Myocyte (in vitro differentiated cells): ENCODE results near the gene GAS2L1. TPM values are rescaled to one million over a fixed set of nuclear protein-coding genes. Genes with fewer than 3 reads are reported as not detected.

ENCODE experiments used
- DNase-seq: peaks from one replicate; pipeline ENCODE4 v3.0.0-alpha.2; 2012; ENCODE audit warnings: low read depth
- total RNA-seq: library from RNA; depleted of rRNA; stranded (reverse); fragments of >200 nt; gene quantifications from 2 replicates; pipeline ENCODE4 v1.2.3, GENCODE V29; 2014

GAS2L1 gene
- total RNA-seq, 1 donor from 2014 or later: 20.4 TPM

DNA sequence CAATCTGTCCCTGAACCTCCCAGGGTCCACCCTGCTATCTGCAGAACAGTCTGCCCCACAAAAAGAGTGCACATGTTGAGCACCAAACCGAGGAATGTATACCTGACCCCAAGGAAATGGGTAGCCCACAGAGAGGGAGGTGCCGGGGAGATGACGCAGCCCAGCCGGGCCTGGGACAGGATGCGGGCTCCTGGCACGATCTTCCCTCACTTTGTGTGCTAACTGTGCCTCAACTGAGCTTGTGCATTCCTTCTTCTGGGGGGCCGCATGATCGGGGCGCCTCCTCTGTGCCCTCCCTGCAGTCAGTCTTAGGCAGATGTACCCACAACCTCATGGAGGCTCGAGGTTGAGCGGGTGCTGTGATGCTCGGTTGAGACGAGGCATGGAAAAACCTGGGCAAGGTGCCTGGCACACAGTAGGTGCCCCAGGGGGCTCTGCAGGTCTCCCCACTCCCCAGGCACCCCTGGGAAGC, 2.4 kb downstream of the GAS2L1 start:
- peak; percentile 58 for DNase-seq

DNA sequence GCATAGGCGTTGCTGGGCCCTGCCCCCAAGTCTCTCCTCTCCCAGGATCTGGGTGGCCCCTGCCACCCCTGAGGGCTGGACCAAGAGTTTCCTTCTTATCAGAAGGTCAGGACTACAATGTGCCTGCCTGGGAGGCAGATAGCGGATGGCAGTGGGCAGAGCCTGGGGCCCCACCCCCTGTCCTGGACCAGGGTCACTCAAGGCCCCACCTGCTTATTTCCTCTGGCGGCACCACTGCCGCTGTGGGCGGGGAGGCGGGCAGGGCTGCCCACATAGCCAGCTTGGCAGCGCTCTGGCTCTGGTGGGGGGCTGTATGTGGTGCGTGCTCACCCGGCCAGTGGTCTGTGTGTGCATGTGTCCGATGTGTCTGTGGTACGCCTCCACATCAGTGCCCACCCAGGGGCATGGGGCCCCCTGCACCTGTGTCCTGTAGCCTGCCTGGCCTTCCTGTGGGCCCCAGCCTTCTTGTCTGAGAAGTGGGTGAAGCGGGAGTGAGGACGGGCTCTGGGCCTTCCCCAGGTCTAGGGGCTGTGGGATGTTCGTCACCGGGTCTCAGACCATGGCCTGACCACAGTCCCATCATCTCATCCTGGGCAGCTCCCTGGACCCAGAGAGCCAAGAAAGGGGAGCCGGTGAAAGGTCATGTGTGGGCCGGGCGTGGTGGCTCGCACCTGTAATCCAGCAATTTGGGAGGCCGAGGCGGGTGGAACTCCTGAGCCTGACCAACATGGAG, 3.0 kb downstream of the GAS2L1 start:
- peak; percentile 69 for DNase-seq

DNA sequence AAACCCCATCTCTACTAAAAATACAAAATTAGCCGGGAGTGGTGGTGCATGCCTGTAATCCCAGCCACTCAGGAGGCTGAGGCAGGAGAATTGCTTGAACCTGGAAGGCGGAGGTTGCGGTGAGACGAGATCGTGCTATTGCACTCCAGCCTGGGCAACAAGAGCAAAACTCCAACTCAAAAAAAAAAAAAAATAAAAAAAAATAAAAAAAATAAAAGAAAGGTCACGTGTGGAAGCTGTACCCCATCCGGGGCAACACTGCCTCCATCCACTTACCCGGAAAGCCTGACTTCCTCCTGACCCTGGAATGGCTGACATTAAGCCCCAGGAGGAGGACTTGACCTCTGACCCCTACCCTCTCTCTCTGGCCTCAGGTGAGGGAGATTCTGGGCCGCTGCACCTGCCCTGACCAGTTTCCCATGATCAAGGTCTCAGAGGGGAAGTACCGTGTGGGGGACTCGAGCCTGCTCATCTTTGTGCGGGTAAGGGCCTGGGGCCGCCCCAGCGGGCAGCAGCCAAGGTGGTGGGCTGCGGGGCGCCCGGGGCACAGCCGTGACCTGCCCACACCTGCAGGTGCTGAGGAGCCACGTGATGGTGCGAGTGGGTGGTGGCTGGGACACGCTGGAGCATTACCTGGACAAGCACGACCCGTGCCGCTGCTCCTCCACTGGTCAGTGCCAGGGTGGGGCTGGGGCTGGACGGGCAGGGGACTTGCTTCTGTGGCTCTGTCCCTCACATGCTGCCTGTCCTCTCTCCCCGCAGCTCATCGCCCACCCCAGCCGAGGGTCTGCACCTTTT, 3.8 kb downstream of the GAS2L1 start:
- DNase-seq: no peak

DNA sequence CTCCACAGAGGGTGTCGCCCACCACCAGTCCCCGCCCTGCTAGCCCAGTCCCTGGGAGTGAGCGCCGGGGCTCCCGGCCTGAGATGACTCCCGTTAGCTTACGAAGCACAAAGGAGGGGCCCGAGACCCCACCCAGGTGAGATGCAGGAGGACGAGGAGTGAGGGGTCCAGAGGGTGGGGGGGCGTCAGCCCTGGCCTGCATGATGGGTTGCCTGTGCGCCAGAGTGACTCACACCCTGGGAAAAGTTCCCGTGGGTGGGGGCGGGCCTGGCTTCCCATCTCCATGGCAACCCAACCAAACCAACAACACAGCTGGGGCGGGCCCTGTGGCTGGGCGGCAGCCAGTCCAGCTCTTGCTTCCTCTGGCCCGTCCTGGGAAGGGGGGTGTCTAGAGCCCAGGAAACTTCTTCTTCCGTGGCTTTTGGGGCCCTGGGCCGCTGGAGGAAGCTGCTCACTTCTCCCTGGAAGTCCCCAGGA, 4.5 kb downstream of the GAS2L1 start:
- peak; percentile 95 for DNase-seq

DNA sequence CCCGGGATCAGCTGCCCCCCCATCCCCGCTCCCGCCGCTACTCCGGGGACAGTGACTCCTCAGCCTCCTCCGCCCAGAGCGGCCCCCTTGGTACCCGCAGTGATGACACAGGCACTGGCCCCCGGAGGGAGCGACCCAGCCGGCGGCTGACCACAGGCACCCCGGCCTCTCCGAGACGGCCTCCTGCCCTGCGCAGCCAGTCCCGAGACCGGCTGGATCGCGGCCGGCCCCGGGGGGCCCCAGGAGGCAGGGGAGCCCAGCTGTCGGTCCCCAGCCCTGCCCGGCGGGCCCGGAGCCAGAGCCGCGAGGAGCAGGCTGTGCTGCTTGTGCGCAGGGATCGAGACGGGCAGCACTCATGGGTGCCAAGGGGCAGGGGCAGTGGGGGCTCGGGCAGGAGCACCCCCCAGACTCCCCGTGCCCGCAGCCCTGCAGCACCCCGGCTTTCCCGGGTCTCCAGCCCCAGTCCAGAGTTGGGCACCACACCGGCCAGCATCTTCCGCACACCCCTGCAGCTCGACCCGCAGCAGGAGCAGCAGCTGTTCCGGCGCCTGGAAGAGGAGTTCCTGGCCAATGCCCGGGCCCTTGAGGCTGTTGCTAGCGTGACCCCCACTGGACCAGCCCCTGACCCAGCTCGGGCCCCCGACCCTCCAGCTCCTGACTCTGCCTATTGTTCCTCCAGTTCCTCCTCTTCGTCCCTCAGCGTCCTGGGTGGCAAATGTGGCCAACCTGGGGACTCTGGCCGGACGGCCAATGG, 5.2 kb downstream of the GAS2L1 start:
- DNase-seq: peak; percentile 68

DNA sequence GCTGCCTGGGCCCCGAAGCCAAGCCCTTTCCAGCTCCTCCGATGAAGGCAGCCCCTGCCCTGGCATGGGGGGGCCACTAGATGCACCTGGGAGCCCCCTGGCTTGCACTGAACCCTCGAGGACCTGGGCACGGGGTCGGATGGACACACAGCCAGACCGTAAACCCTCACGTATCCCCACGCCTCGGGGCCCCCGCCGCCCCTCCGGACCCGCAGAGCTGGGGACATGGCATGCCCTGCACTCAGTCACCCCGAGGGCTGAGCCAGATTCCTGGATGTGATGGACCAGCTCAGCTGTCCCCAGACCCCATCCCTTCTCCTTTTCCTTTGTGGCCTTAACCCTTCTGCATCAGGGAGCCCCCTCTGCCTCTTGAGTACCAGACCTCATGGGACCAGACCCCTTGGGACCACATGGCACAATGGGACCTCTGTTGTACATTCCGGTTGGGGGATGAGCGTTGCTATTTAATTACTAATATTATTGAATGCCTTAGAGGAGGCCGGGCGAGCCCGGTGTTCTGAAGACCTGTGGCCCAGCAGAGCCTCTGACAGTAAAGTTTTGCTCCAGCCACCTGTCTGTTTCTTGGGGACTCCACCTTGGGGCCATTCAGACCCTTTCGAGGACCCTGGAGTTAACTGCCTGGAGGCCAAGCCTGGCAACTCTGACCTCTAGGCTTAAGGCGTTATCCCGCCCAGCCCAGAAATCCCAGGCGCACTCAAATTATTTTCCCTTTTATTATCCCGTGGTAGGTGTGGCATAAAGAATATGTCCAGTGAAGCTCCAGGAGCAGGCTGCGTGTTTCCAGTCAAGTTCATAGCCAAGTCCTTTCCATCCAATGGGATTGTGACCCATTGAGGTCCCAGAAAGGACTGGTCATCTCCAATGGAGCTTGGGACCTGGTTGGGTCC, 6.0 kb downstream of the GAS2L1 start:
- DNase-seq: no peak

DNA sequence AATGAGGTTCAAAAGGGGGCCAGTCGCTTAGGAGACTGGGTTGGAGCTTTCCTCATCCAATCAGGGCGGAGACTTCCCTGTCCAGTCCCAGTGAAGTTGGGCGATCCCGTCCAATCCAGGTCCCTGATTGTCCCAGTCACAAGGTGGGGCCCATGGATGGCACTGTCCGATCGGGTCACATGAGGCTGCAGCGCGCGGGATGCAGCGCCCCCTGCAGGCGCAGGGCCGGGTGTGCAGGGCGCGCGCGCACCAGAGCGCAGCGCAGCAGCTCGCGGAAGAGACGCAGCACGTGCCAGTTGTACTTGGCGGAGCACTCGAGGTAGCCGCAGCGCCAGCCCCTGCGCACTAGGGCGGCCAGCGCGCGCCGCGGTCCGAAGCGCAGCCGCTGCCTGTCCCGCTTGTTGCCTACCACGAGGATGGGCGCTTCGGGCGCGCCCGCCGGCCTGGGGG, 6.7 kb downstream of the GAS2L1 start:
- no peak for DNase-seq

DNA sequence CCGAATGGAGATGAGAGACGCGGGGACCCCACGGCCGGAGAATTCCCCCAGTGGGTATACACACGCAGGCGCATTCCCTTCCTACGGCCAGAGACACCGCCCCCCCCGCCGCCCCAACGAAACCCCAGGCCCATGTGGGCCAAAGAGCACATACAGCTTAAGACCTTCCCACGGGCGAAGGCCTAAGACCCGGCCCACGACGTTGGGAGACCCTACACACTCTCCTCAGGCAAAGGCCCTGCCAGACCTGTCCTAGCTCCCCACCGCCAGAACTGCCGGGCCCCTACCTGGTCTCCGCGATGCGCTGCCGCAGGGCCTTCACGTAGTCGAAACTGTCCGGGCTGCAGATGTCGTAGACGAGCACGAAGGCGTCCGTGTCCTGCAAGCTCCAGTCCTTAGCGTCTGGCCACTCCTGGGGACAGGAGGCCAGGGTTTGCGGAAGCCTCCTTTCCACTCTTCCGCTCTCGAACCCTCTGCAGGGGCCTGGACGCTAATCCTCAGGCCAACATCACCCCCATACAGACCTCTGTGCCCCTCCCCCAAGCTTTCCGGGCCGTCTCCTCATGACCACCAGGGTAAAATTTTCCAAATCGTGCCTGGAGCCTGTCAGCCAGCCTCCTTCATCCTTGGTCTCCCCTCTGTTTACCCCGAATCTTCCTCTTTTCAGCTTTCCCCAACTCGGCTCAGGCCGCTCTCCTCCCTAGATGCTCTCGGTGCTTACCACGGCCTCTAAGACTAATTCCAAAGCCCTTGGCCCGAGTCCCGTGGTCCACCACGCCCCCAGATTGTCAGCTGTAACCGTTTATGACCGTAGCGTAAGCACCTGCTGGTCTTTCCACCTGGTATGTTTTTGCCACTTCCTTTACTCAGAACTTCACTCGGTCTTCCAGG, 7.4 kb downstream of the GAS2L1 start:
- no peak for DNase-seq

DNA sequence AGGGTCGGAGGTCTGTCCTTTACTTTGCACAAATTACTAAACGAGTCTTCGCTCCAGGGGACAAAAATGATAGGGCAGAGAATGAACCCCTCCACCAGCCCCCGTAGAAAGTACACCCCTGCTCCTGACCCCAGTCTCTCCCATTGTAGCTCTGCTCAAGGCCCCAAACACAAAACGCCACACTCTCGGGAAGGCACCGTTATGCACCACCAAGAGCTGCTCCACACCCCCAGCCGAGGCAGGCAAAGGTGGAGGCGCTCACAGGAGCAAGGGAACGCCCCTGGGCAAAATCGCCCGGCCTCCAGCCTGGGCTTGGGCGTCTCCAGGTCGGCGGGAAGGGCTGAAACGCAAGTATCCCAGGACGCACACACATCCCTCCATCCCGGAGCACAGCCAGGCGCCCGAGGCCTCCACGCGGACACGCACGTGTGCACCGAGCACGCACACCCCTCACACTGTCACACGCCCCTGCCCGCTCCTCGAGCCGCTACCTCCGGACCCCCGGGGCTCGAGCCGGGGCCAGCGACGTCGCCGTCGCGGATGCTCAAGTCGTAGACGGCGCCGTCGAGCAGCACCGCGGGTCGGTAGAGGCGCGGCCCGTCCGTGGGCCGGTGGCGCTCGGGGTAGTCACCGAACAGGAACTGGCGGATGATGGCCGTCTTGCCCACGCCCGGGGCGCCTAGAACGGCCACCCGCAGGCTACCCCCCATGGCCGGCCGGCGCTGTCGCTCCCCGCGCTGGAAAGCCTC, 8.3 kb downstream of the GAS2L1 start:
- no peak for DNase-seq

DNA sequence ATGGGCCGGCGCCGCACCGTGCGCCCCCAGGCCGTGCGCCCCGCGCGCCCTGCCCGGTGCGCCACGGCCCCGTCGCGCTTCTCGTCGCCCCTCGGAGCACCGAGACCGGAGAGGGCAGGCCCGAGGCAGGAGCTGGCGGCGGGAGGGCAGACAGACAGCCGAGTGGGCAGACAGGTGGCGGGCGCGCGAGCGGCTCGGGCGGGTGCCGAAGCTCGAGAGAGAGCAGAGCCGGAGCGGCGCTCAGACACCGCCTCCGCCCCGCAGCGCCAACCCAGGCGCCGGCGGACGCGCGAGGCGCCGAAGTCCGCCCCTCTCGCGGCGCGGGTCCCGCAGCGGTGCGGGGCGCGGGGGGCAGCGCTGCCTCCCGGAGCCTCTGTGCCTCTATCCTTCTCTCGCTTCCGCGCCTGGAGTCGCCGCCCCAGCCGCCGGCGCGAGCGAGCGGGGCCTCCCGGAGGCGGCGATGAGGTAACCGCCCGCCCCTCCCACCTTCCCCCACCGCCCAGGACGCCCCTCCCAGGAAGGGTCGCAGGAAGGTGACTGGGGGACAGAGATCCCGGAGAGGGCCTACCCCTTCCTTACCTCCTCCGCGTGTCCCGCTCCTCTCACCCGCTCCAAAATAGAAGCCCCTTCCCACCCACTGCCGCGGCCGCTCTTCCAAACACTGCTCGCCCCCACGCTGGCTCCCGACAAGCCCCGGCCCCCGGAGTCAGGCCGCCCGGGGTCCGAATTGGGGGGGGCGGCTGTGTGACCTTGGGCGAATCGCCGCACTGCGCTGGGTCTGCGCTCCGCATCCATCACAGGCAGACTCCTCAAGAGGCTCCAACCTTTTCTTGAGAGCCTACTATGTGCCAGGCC, 9.1 kb downstream of the GAS2L1 start, which contains the start of gene RASL10A:
RASL10A (minus strand) TSS at position 412 of the 855 bp plus-strand sequence. CDS start 451 bp downstream, outside the sequence.
- no peak for DNase-seq

DNA sequence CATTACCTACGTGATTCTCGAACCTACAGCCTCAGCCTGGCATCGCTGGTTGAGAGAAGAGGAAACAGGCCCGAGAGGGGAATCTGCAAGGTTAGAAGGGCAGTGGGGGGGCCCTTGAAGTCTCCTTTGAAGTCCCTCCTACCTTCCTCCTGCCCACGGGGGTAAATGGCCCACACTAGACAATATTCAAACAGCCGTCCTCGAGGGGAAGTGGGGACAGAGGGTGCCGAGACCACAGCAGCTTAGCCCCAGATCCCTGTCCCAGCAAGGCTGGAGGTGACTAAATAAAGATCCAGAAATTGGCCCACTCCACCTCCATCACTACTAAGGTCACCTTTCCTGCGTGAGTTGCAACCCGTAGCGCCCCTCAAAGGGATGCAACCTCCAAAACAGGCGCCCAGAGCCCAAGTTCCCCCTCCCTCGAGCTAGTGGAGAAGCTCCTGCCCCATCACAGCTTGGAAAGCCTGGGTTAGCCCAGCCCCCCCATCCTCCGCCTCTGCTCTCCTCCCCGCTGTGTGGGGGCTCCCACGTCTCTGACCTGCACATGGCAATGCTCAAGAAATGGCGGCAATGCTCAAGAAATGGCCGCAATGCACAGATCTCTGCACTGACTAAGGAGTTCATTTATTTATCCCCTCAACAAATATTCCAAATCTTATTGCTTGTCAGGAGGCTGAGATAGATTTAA, 9.8 kb downstream of the GAS2L1 start:
- DNase-seq: no peak

DNA sequence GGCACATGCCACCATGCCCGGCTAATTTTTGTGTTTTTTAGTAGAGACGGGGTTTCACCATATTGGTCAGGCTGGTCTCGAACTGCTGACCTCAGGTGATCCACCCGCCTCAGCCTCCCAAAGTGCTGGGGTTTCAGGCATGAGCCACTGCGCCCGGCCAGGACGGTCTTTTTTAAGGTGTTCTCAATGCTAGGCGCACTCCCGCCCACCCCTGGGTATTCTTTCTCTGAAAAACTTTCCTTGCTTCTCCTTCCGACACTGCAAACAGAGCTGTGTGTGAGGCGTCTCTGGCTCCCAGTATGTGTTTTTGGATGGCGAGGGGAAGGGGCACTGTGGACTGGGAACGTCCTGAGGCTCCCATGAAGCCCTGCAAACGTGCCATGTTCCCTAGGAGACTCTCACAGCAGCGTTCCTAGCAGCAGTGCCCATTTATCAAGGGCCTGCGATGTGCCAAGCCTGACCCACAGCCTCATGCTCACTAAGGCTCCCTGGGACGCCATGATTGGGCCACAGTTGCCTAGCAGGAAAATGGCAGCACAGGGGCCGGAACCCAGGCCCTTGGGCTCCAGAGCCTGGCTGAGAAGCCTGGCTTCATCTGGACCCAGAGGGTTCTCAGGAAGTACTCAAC, 11.5 kb downstream of the GAS2L1 start:
- no peak for DNase-seq

DNA sequence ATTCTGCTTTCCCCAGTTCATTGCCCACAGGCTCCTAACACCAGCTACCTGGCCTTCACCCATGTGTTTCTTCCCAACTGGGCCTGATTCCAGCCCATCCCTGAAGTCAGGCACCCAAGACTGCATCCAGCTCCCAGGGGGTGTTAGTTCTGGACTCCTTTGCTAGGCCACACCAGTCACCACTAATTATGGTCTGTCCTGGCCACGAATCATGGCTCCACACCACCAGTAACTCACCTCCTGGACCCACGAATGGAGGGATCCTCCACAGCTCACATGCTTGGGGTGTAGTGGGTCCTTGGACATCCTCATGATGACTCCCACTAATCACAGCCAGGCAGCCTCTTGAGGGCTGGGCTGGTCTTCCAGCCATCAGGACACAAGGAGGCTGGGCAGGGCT, 12.6 kb downstream of the GAS2L1 start:
- DNase-seq: no peak

DNA sequence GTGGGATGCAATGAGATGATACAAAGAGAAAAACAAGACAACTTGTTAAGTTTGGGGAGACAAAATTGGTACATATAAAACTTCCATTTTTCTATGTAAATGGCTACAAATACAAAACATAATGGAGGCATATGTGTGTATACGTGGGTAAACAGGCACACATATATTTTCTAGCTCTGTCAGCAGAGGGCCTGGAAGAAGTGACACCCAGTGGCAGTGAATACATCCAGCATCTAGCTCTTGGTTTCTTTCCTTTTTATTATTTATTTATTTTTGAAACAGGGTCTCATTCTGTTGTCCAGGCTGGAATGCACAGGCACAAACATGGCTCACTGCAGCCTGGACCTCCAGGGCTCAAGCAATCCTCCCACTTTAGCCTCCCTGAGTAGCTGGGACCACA, 14.1 kb downstream of the GAS2L1 start:
- no peak for DNase-seq

DNA sequence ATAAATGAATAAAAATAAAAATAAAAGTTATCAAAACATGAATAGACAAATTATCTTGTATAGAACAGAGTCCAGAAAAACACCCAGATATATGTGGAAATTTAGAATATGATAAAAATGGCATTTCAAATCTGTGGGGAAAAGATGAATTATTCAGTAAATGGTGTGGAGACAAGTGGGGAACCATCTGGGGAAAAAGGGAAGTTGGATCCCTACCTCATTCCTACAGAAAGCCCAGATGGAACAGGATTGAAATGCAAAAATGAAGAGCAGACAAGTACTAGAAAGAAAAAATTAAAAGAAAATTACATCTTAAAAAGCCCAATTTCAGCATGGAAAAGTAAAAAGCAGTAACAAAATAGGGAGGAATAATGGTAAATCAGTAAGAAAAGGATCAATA, 17.2 kb downstream of the GAS2L1 start:
- DNase-seq: no peak

DNA sequence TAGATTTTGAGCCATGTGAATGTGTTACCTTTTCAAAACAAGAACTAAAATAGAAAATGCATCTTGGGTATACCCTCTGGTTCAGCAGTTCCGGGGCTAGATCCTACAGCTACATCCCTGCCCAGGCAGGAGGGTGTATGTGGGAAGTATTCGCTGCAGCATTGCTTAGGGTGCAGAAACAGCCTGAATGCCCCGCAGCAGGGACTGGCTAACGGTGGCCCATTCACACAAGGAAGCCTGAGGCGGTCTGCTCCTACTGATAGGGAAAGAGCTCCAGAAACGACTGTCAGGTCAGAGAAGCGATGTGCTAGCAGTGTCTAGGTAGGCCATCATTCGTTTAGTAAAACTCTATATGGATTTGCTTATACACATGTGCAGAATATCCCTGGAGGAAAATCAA, 18.9 kb downstream of the GAS2L1 start:
- no peak for DNase-seq
